Measurements from ENCODE around the gene PIM1. TPM values are rescaled to one million over a fixed set of nuclear protein-coding genes. Genes with fewer than 3 reads are reported as not detected.
A peak's percentile ranks its signal among the peaks of the same experiment; 100 is the strongest.

Gene PIM1
- total and polyA plus RNA-seq, 9 of the 15 experiments (the other 6 are each of a cell fraction or from before 2014, with no cell fraction given), result 19.0 to 789 (median 212) TPM

DNA sequence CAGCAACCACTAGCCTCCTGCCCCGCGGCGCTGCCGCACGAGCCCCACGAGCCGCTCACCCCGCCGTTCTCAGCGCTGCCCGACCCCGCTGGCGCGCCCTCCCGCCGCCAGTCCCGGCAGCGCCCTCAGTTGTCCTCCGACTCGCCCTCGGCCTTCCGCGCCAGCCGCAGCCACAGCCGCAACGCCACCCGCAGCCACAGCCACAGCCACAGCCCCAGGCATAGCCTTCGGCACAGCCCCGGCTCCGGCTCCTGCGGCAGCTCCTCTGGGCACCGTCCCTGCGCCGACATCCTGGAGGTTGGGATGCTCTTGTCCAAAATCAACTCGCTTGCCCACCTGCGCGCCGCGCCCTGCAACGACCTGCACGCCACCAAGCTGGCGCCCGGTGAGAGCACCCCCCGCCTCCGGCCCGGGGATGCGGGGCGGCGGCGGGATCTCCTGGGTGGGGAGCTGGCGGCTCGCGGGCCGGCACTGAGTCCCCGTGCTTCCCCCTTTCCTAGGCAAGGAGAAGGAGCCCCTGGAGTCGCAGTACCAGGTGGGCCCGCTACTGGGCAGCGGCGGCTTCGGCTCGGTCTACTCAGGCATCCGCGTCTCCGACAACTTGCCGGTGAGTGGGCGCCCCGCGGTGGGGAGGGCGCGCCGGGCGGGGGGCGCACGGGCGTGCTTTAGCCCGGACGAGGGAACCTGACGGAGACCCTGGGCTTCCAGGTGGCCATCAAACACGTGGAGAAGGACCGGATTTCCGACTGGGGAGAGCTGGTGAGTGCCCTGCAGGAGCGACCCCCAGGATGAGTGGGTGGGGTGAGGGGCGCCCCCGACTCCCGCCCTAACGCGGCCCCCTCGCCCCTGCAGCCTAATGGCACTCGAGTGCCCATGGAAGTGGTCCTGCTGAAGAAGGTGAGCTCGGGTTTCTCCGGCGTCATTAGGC, 585 bp downstream of the PIM1 start (continued):
- TF ChIP-seq, protein P1, sequence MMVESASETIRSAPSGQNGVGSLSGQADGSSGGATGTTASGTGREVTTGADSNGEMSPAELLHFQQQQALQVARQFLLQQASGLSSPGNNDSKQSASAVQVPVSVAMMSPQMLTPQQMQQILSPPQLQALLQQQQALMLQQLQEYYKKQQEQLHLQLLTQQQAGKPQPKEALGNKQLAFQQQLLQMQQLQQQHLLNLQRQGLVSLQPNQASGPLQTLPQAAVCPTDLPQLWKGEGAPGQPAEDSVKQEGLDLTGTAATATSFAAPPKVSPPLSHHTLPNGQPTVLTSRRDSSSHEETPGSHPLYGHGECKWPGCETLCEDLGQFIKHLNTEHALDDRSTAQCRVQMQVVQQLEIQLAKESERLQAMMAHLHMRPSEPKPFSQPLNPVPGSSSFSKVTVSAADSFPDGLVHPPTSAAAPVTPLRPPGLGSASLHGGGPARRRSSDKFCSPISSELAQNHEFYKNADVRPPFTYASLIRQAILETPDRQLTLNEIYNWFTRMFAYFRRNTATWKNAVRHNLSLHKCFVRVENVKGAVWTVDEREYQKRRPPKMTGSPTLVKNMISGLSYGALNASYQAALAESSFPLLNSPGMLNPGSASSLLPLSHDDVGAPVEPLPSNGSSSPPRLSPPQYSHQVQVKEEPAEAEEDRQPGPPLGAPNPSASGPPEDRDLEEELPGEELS (CRISPR knock-in tag; IDR thresholded peaks at IDR 0.05; ENCODE audit: borderline replicate concordance), result no peak; the same call in 1 of the 2 replicates
- TF ChIP-seq ZBTB1 (CRISPR knock-in tag; IDR thresholded peaks at IDR 0.05; ENCODE audit: borderline replicate concordance, low read depth) (peak; percentile 100), SMAD2 (IDR thresholded peaks at IDR 0.05; ENCODE audit: low read depth, low read length) (no peak), XRCC3 (IDR thresholded peaks at IDR 0.05) (no peak), CSDE1 (IDR thresholded peaks at IDR 0.05) (no peak), FOXA1 (IDR thresholded peaks at IDR 0.05; ENCODE audit: borderline replicate concordance) (no peak), ZBED1 (IDR thresholded peaks at IDR 0.05) (peak; percentile 86), DNMT1 (IDR thresholded peaks at IDR 0.05) (no peak)
- TF ChIP-seq, protein P2, sequence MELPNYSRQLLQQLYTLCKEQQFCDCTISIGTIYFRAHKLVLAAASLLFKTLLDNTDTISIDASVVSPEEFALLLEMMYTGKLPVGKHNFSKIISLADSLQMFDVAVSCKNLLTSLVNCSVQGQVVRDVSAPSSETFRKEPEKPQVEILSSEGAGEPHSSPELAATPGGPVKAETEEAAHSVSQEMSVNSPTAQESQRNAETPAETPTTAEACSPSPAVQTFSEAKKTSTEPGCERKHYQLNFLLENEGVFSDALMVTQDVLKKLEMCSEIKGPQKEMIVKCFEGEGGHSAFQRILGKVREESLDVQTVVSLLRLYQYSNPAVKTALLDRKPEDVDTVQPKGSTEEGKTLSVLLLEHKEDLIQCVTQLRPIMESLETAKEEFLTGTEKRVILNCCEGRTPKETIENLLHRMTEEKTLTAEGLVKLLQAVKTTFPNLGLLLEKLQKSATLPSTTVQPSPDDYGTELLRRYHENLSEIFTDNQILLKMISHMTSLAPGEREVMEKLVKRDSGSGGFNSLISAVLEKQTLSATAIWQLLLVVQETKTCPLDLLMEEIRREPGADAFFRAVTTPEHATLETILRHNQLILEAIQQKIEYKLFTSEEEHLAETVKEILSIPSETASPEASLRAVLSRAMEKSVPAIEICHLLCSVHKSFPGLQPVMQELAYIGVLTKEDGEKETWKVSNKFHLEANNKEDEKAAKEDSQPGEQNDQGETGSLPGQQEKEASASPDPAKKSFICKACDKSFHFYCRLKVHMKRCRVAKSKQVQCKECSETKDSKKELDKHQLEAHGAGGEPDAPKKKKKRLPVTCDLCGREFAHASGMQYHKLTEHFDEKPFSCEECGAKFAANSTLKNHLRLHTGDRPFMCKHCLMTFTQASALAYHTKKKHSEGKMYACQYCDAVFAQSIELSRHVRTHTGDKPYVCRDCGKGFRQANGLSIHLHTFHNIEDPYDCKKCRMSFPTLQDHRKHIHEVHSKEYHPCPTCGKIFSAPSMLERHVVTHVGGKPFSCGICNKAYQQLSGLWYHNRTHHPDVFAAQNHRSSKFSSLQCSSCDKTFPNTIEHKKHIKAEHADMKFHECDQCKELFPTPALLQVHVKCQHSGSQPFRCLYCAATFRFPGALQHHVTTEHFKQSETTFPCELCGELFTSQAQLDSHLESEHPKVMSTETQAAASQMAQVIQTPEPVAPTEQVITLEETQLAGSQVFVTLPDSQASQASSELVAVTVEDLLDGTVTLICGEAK (IDR thresholded peaks at IDR 0.05), result no peak
- TF ChIP-seq, protein P2 (CRISPR knock-in tag; IDR thresholded peaks at IDR 0.05), result no peak
- TF ChIP-seq, protein P3, sequence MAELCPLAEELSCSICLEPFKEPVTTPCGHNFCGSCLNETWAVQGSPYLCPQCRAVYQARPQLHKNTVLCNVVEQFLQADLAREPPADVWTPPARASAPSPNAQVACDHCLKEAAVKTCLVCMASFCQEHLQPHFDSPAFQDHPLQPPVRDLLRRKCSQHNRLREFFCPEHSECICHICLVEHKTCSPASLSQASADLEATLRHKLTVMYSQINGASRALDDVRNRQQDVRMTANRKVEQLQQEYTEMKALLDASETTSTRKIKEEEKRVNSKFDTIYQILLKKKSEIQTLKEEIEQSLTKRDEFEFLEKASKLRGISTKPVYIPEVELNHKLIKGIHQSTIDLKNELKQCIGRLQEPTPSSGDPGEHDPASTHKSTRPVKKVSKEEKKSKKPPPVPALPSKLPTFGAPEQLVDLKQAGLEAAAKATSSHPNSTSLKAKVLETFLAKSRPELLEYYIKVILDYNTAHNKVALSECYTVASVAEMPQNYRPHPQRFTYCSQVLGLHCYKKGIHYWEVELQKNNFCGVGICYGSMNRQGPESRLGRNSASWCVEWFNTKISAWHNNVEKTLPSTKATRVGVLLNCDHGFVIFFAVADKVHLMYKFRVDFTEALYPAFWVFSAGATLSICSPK (IDR thresholded peaks at IDR 0.05; ENCODE audit: borderline replicate concordance), result no peak
- TF ChIP-seq, protein P4, sequence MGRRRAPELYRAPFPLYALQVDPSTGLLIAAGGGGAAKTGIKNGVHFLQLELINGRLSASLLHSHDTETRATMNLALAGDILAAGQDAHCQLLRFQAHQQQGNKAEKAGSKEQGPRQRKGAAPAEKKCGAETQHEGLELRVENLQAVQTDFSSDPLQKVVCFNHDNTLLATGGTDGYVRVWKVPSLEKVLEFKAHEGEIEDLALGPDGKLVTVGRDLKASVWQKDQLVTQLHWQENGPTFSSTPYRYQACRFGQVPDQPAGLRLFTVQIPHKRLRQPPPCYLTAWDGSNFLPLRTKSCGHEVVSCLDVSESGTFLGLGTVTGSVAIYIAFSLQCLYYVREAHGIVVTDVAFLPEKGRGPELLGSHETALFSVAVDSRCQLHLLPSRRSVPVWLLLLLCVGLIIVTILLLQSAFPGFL (CRISPR knock-in tag; IDR thresholded peaks at IDR 0.05), result no peak
